ENCODE measurements around the gene ACTBL2.

Gene ACTBL2

GRCh38 chr5:57439601-57440000 is 43.0 kb downstream of the ACTBL2 start:
- no peak for TF ChIP-seq CTCF (conservative IDR thresholded peaks at IDR 0.05; ENCODE audit: low read depth, low read length)
- DNase-seq (ENCODE audit: low read depth), result no peak
- no peak overlapping the region for H3K4me3 ChIP-seq (ENCODE audit: low read length)

GRCh38 chr5:57437976-57438805 is 44.4 kb downstream of the ACTBL2 start:
- no peak overlapping the region for H3K4me3 ChIP-seq (ENCODE audit: low read length)
- no peak for TF ChIP-seq CTCF (conservative IDR thresholded peaks at IDR 0.05; ENCODE audit: low read depth, low read length)
- DNase-seq (ENCODE audit: low read depth), result no peak

GRCh38 chr5:57436586-57436985 is 46.0 kb downstream of the ACTBL2 start:
- DNase-seq (ENCODE audit: low read depth), result no peak
- no peak overlapping the region for H3K4me3 ChIP-seq (ENCODE audit: low read length)
- no peak for TF ChIP-seq CTCF (conservative IDR thresholded peaks at IDR 0.05; ENCODE audit: low read depth, low read length)

- no peak overlapping the region for H3K4me3 ChIP-seq (ENCODE audit: low read length)
- no peak for TF ChIP-seq CTCF (conservative IDR thresholded peaks at IDR 0.05; ENCODE audit: low read depth, low read length)
- DNase-seq (ENCODE audit: low read depth), result peak; percentile 83
These were observed 46.9 kb downstream of the ACTBL2 start for GRCh38 chr5:57435701-57436134.

GRCh38 chr5:57434683-57435082 is 47.9 kb downstream of the ACTBL2 start:
- no peak for DNase-seq (ENCODE audit: low read depth)
- no peak overlapping the region for H3K4me3 ChIP-seq (ENCODE audit: low read length)
- TF ChIP-seq CTCF (conservative IDR thresholded peaks at IDR 0.05; ENCODE audit: low read depth, low read length), result no peak

GRCh38 chr5:57434227-57434640 is 48.4 kb downstream of the ACTBL2 start:
- no peak for TF ChIP-seq CTCF (conservative IDR thresholded peaks at IDR 0.05; ENCODE audit: low read depth, low read length)
- DNase-seq (ENCODE audit: low read depth), result peak; percentile 95
- no peak overlapping the region for H3K4me3 ChIP-seq (ENCODE audit: low read length)

GRCh38 chr5:57432876-57433275 is 49.7 kb downstream of the ACTBL2 start:
- DNase-seq (ENCODE audit: low read depth), result no peak
- TF ChIP-seq CTCF (conservative IDR thresholded peaks at IDR 0.05; ENCODE audit: low read depth, low read length), result no peak

More at GRCh38 chr5:57432876-57433275, 49.7 kb downstream of the ACTBL2 start:
- no peak overlapping the region for H3K4me3 ChIP-seq (ENCODE audit: low read length)

All from retinal pigment epithelial cell (primary cell).